Hepatocyte (in vitro differentiated cells): Measurements from ENCODE around the gene ARHGEF25. TPM values are rescaled to one million over a fixed set of nuclear protein-coding genes. Genes with fewer than 3 reads are reported as not detected.
A peak's percentile ranks its signal among the peaks of the same experiment; 100 is the strongest.

ENCODE experiments used
- DNase-seq: peaks from one replicate; pipeline ENCODE4 v3.0.0-alpha.2; 2016; ENCODE audit warnings: low spot score
- H2AFZ ChIP-seq: fragments of 200-600 bp; sonication (generic); 2 replicates; pipeline ENCODE4 v1.6.0; 2016; ENCODE audit warnings: antibody characterized with exemption, mild to moderate bottlenecking
- H3K27ac ChIP-seq: fragments of 200-600 bp; sonication (generic); 2 replicates; pipeline ENCODE4 v1.5.1; 2016; ENCODE audit warnings: mild to moderate bottlenecking
- H3K27me3 ChIP-seq: fragments of 200-600 bp; sonication (generic); 2 replicates; pipeline ENCODE4 v1.6.1; 2016
- H3K36me3 ChIP-seq: fragments of 200-600 bp; sonication (generic); replicated peaks from 2 replicates; pipeline ENCODE4 v1.5.1; 2016; ENCODE audit warnings: low read depth; ENCODE audit not compliant: insufficient read depth
- H3K4me1 ChIP-seq: fragments of 200-600 bp; sonication (generic); 2 replicates; pipeline ENCODE4 v1.5.1; 2016; ENCODE audit warnings: mild to moderate bottlenecking, moderate library complexity; ENCODE audit not compliant: insufficient read depth
- H3K4me2 ChIP-seq: fragments of 200-600 bp; sonication (generic); 2 replicates; pipeline ENCODE4 v1.6.0; 2016
- H3K4me3 ChIP-seq: fragments of 200-600 bp; sonication (generic); 2 replicates; pipeline ENCODE4 v1.5.1; 2016; ENCODE audit warnings: mild to moderate bottlenecking
- H3K79me2 ChIP-seq: fragments of 200-600 bp; sonication (generic); 2 replicates; pipeline ENCODE4 v1.6.0; 2017; ENCODE audit warnings: mild to moderate bottlenecking
- H3K9me2 ChIP-seq: fragments of 200-600 bp; sonication (generic); replicated peaks from 2 replicates; pipeline ENCODE4 v1.6.0; 2017; ENCODE audit warnings: mild to moderate bottlenecking; ENCODE audit not compliant: insufficient read depth
- H3K9me3 ChIP-seq: fragments of 200-600 bp; sonication (generic); 2 replicates; pipeline ENCODE4 v1.5.1; 2016; ENCODE audit warnings: low read depth, mild to moderate bottlenecking
- H4K20me1 ChIP-seq: fragments of 200-600 bp; sonication (generic); 2 replicates; pipeline ENCODE4 v1.6.0; 2016; ENCODE audit warnings: mild to moderate bottlenecking; ENCODE audit not compliant: insufficient read depth, poor library complexity, severe bottlenecking
- CTCF ChIP-seq: fragments of 200-600 bp; sonication (generic); IDR thresholded peaks from 2 replicates; pipeline ENCODE4 v1.5.1; 2016; ENCODE audit warnings: antibody characterized with exemption, mild to moderate bottlenecking; ENCODE audit not compliant: poor library complexity
- EZH2 ChIP-seq: fragments of 200-600 bp; sonication (generic); IDR thresholded peaks from 2 replicates; pipeline ENCODE4 v1.6.1; 2016; ENCODE audit warnings: antibody characterized with exemption, mild to moderate bottlenecking, borderline replicate concordance
- EZH2phosphoT487 ChIP-seq: fragments of 200-600 bp; sonication (generic); IDR thresholded peaks from one replicate; pipeline ENCODE4 v1.6.1; 2018; ENCODE audit warnings: antibody characterized with exemption, mild to moderate bottlenecking, low read depth, moderate library complexity; ENCODE audit not compliant: unreplicated experiment, severe bottlenecking
- WGBS: methylation state at CpG from one replicate; pipeline ENCODE4 v1.1.6; 2016; ENCODE audit warnings: low lambda C conversion rate; ENCODE audit errors: missing lambda C conversion rate; 5-methylcytosine and 5-hydroxymethylcytosine counted together
- polyA plus RNA-seq: library from polyadenylated mRNA; unstranded; fragments of >200 nt; fragmentation: Nextera tagmentation; extraction: Ambion mirVana; gene quantifications from 2 replicates; pipeline ENCODE4 v1.2.1, GENCODE V29; 2016
- total RNA-seq: library from RNA; depleted of rRNA; stranded (reverse); fragments of >200 nt; gene quantifications from 2 replicates; pipeline ENCODE4 v1.2.3, GENCODE V29; 2014

ARHGEF25 gene
- total and polyA plus RNA-seq, 2 experiments from 2014 or later: 0.29 to 12.6 TPM

GRCh38 chr12:57580466-57580795 lies 30.8 kb upstream of the ARHGEF25 start:
- no peak for DNase-seq
- TF ChIP-seq CTCF (no peak), EZH2 (no peak), EZH2phosphoT487 (no peak)
- Histone ChIP-seq H3K36me3 (no peaks in the 10 kb centered on the region), H3K27me3 (peaks cover 12% of the 10 kb centered on the region), H2AFZ (no peak overlapping the region), H3K4me1 (peaks cover 12% of the 10 kb centered on the region), H4K20me1 (no peaks in the 10 kb centered on the region), H3K9me2 (no peaks in the 10 kb centered on the region), H3K4me2 (no peak overlapping the region), H3K9me3 (no peaks in the 10 kb centered on the region), H3K4me3 (no peak overlapping the region), H3K27ac (peak overlapping the region; percentile 74), H3K79me2 (no peaks in the 10 kb centered on the region)
- WGBS: 84% methylated on average over 4 of the region's 4 CpGs

GRCh38 chr12:57581802-57582201 lies 29.4 kb upstream of the ARHGEF25 start:
- Histone ChIP-seq H3K27me3 (peaks cover 23% of the 10 kb centered on the region), H3K4me3 (no peak overlapping the region), H4K20me1 (no peaks in the 10 kb centered on the region), H3K4me2 (no peak overlapping the region), H3K79me2 (no peaks in the 10 kb centered on the region), H3K4me1 (peaks cover 12% of the 10 kb centered on the region), H3K27ac (no peak overlapping the region), H3K9me2 (no peaks in the 10 kb centered on the region), H2AFZ (no peak overlapping the region), H3K9me3 (no peaks in the 10 kb centered on the region), H3K36me3 (no peaks in the 10 kb centered on the region)
- no peak for TF ChIP-seq EZH2phosphoT487
- TF ChIP-seq CTCF: no peak
- no peak for TF ChIP-seq EZH2
- WGBS: 88% methylated on average over 1 of the region's 1 CpG
- no peak for DNase-seq

- 87% methylated on average over 1 of the region's 1 CpG for WGBS
- no peak for DNase-seq
- Histone ChIP-seq H3K4me3 (no peak overlapping the region), H3K4me2 (no peak overlapping the region), H3K9me3 (no peaks in the 10 kb centered on the region), H3K9me2 (no peaks in the 10 kb centered on the region), H4K20me1 (no peaks in the 10 kb centered on the region), H3K27me3 (peaks cover 30% of the 10 kb centered on the region), H3K79me2 (no peaks in the 10 kb centered on the region), H2AFZ (no peak overlapping the region), H3K4me1 (peaks cover 12% of the 10 kb centered on the region), H3K27ac (no peak overlapping the region), H3K36me3 (no peaks in the 10 kb centered on the region)
- TF ChIP-seq EZH2 (no peak), EZH2phosphoT487 (no peak), CTCF (no peak)
Measured at GRCh38 chr12:57582440-57582839, 28.8 kb upstream of the ARHGEF25 start.
